T follicular helper cell (primary cell): Measurements from ENCODE around the gene NR2F2.

Source experiments
- DNase-seq: peaks from one replicate; pipeline ENCODE4 v3.0.0-alpha.2; 2020; ENCODE audit warnings: low read depth

The NR2F2 gene

GRCh38 chr15:96332637-96333121 is 2.2 kb downstream of the NR2F2 start:
- DNase-seq, result no peak

GRCh38 chr15:96333131-96334016 is 2.9 kb downstream of the NR2F2 start:
- DNase-seq, result no peak

GRCh38 chr15:96334017-96334704 is 3.7 kb downstream of the NR2F2 start:
- DNase-seq, result no peak

- no peak for DNase-seq
Measured at GRCh38 chr15:96334705-96335410, 4.4 kb downstream of the NR2F2 start.

- no peak for DNase-seq
Measured at GRCh38 chr15:96335411-96336024, 5.0 kb downstream of the NR2F2 start.

- no peak for DNase-seq
Measured at GRCh38 chr15:96336108-96336595, 5.7 kb downstream of the NR2F2 start.

- DNase-seq, result no peak
Measured at GRCh38 chr15:96336596-96337364, 6.3 kb downstream of the NR2F2 start.

- DNase-seq, result no peak
Measured at GRCh38 chr15:96337365-96338023, 7.0 kb downstream of the NR2F2 start.

- DNase-seq, result no peak
Measured at GRCh38 chr15:96338074-96338765, 7.7 kb downstream of the NR2F2 start.

- no peak for DNase-seq
Measured at GRCh38 chr15:96338766-96339618, 8.5 kb downstream of the NR2F2 start.

GRCh38 chr15:96339619-96340347 is 9.3 kb downstream of the NR2F2 start:
- no peak for DNase-seq

- DNase-seq, result no peak
Measured at GRCh38 chr15:96340348-96340597, 9.8 kb downstream of the NR2F2 start.

GRCh38 chr15:96340598-96341512 is 10.4 kb downstream of the NR2F2 start:
- no peak for DNase-seq

- DNase-seq, result no peak
Measured at GRCh38 chr15:96341513-96342405, 11.3 kb downstream of the NR2F2 start.

- no peak for DNase-seq
Measured at GRCh38 chr15:96342406-96343112, 12.1 kb downstream of the NR2F2 start.
